ENCODE data around the gene C10orf143.

DNA sequence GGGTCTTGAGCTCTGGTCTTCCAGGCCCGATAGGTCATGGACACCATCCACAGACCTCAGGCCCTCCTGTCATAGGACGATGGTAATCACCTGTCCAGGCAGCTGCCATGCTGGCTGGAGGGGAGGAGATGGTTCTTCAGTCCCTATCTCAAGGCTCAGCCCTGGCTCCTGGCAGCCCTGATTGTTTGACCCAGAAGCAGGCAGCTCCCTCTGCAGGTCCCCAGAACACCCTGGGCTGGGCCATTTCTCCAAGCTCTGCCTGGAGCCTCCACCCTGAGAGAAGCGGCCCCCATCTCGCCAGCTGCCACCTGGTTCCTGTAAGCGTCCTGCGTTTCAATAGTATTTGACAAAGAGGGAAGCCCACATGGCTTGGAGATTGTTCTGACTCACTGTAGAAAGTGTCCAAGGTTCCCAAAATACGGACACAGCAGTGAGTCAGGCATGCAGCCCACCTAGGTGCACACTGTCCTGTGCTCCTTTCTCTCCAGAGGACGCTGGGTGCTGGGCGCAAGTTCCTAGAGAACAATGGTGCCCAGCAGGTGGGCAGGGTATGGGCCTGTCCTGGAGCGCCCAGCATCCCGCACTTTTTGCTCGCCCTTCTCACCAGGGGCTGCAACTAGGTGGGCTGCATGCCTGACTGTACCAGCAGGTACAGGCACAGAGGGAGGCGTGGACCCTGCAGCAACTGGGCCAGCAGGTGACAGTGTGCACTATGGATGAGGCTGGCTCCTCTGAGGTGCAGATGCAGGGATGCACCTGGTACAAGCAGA lies 74.1 kb downstream of the C10orf143 start:
- TF ChIP-seq, protein P1, sequence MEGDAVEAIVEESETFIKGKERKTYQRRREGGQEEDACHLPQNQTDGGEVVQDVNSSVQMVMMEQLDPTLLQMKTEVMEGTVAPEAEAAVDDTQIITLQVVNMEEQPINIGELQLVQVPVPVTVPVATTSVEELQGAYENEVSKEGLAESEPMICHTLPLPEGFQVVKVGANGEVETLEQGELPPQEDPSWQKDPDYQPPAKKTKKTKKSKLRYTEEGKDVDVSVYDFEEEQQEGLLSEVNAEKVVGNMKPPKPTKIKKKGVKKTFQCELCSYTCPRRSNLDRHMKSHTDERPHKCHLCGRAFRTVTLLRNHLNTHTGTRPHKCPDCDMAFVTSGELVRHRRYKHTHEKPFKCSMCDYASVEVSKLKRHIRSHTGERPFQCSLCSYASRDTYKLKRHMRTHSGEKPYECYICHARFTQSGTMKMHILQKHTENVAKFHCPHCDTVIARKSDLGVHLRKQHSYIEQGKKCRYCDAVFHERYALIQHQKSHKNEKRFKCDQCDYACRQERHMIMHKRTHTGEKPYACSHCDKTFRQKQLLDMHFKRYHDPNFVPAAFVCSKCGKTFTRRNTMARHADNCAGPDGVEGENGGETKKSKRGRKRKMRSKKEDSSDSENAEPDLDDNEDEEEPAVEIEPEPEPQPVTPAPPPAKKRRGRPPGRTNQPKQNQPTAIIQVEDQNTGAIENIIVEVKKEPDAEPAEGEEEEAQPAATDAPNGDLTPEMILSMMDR (IDR thresholded peaks at IDR 0.05), result no peak
- TF ChIP-seq POLR2AphosphoS5 (IDR thresholded peaks at IDR 0.05), result no peak
- TF ChIP-seq EP300 (IDR thresholded peaks at IDR 0.05), result no peak
- no peak for TF ChIP-seq POLR2A (IDR thresholded peaks at IDR 0.05)
